NCI-H1694 treated with DMSO at 0.1 percent for 48 hours (cell line): Measurements from ENCODE around the gene GLP2R.
"Not testable (repeated sequence)": the region's sequence is repeated elsewhere in the genome, so short reads cannot be mapped to it uniquely, and the experiment has no call there.

Experiments
- DNase-seq: peaks from one replicate; lab custom pipeline; 2025; lab: John Stamatoyannopoulos, UW

The GLP2R gene

DNA sequence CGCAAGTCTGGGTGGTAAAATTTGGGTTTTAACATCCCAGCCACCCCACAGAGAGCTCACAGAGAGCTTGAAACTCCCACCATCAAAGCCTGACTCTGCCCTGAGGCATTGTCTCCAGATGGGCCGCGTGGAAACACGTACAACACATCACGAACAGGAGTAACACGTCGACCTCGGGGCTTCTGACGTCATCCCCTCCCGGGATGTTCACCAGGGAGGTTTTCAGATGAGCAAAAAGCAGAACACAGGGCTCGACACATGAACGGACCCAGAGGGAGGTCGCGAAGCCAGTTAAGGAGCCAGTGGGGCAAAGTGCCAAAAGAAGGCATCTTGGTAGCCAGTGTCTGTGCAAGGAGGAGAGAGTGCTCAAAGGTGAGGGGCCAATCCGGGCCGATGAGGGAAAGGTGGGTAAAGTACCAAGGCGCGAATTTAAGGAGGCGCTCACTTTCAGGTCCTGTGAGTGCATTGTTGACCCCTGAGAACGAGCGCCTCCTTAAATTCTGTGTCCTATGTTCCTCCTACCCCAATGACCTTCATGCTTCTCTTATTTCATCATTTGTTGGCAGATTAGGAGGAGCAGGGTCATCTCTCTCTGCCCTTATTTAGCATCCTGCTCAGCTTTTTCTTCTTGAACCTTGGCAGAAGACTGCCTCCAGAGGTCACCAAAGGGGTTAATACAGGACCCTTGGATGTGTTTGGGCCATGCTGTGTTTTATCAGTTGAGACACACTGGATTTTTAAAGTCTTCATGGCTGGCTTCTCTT is 73.7 kb downstream of the GLP2R start:
- DNase-seq: no peak

DNA sequence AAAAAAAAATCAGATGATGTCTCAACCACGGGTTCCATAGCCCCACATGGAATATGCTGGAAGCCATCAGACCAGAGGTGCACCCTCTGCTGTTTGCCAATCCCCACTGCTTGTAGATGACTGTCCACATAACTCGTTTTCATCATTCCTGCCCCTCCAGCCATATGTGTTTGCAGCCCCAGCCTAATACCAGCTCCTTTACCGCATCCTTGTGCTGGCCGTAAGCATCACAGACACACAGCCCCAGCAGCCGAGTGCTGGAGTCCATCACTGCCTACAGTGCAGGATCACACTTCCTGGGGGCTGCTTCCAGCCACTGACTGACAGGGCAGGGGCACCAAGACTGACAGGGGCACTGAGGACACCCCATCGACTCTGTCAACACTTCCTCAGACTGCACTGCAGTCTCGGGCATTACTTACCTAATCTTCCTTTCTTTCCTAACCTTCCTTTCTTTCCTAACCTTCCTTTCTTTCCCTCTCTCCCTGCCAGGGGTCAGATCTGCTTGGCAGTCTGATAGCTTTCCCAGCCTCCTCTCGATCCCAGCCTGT is 74.4 kb downstream of the GLP2R start:
- no peak for DNase-seq

DNA sequence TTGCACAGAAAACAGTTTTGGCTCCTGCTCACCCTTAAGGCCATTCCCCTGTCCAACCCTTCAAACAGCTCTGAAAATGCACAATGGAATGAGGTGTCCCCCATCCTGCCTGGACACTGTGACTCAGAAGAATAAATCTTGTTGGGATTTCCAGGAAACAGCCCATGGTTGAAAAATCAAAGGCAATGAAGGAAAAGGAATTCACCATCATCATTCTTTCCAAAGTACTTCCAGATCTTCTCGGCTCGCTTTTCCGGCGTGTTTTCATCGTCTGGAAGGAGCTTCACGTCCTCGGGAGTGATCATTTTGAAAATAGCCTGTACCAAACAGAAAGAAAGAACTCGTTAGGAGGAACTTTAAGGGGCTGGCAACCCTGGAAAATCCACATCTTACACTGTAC is 75.1 kb downstream of the GLP2R start:
- no peak for DNase-seq

DNA sequence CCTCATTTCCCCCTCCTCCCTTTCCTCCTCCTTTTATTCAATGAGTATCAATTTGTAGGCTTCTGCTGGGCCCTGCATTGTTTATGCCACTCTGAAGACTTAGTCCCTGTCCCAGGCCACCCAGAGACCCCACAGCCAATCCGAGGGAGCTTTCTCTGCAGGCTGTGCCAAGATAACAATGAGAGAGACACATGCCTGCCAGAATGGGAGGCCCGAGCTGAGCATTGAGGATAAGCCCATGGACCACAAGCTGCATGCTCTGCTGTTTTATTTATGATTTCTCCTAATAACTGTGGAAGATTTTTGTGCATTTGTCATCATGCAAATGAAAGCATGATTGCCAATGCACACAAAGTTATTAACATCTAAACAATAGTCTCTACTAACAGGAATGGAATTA is 76.4 kb downstream of the GLP2R start:
- no peak for DNase-seq

DNA sequence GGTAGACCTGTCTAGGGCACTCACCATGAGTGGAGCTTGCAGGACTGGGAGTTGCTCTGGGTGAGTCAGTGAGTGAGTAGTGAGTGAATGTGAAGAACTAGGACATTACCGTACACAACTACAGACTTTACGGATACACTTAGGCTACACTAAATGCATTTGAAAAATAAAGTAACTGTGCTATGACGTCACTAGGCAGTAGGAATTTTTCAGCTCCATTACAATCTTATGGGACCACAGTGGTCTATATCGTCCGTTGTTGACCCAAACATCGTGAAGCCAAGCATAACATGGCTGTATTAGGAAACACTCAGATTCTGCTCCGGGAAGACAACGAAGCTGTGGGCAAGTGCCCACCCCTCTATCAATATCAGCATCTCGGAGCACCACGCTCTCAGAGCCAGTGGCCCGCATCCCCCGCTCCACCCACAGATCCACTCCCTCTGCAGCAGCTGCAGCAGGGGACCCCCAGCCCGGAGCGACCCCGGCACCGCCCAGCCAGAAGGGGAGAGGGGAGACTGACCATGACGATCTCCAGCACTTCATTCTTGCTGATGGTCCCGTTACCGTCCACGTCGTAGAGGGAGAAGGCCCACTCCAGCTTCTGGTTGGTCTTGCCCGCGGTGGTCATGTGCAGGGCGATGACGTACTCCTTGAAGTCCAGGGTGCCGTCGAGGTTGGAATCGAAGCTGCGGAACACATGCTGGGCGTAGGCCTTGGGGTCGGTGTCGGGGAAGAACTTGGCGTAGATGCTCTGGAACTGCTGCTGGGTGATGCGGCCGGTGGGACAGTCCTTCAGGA is 78.8 kb downstream of the GLP2R start:
- no peak for DNase-seq

DNA sequence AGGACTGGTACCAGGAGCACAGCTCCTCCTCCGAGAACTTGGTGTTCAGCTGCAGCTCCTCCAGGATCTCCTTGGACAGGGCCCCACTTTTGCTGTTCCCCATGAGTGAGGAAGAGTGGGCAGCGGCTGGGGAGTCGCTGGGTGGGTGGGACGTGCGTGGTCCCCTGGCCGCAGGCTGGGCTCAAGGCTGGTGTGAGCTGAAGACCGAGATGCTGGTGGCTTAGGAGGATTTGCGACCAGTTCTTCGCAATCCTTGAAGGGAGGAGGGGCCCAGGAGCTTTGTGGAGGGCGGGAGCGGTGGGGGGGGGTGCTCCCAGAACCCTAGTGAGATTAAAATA is 79.3 kb downstream of the GLP2R start, which contains the start of gene RCVRN:
TSS of gene RCVRN (minus strand) at position 194 of the 338 bp plus-strand sequence. CDS start at position 103, 91 bp downstream.
- no peak for DNase-seq

DNA sequence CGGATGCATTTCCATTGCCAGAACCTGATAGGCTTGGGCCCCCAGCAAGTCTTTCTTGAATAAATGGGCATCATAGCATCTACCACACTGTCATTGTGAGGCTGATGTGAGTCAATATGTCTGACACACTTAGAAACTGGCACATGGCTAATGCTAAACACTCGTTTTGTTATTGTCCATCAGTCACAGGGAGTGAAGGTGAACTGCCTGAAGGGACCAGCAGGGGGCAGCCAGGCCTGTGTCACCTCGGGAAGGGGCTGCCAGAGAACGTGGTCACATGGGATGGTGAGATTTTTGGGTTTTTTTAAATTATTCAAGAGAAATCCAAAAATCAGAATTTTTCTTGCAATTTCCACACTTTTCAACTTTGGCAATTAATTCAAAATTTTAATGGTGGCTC is 80.2 kb downstream of the GLP2R start:
- no peak for DNase-seq

DNA sequence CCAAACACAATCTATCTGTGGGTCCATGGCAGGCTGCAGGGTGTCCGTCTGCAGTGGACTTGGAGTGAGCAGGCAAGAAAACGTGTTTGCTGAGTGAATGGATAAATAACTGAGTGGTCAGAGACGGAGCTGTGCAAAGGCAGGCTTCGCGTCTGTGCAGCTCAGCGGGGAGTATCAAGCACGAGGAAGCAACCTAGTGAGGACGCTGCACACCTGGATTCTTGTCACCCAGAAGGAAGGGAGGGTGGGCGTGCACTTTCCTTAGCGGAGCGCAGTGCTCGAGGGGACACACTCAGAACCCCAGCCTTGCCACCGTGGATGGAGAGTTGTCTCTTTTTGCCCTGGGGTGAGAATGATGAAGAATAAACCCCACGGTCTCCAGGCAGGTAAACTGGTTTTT is 80.9 kb downstream of the GLP2R start:
- DNase-seq: no peak

DNA sequence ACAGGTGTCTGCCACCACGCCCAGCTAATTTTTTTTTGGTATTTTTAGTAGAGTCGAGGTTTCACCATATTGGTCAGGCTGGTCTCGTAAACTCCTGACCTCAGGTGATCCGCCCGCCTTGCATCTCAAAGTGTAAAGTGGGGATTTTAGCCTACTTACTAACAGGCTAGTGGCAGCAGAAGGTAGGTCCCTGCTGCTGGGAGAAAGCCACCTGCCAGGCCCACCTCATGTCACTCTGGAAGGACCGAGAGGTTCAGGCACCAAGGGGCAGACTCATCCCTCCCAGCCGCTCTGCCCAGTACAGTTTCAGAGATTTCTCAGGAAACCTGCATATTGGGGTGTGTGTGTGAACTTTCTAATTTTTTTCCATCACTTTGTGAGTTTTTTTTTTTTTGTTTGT is 81.4 kb downstream of the GLP2R start:
- DNase-seq: no peak

DNA sequence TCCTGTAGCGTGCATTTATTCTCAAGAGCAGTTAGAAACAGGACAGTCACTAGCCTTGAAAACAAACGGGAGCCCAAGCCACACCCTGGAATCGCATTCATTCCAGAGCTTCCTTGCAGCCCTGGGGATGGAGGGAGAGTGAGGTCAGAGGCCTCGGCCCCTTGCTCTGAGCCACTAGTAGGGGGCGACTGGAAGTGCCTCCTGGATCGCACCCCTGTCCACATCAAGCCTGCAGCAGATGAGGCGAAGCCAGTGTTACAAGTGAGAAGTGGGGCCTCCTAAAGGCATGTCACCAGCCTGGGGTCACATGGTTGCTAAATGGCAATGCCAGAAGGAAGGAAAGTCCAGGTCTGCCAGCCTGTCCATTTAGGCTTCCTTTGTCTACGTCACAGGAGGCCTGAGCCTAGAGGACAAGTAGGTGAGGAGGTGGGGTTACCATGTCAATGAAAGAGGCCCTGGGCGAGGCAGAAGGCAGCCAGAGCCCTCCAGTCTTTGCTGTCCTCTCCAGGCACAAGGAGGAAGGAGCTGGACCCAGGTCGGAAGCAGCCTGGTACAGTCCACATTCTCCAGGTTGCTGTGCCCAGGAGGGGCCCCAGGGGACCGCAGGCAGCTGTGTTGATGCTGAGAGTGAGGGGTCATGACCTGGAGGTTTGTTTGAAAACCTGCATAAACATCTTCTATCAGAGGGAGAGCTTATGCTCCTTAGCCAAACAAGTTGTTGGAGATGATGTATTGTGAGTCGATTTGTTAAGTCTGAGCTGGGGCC is 82.3 kb downstream of the GLP2R start:
- no peak for DNase-seq

DNA sequence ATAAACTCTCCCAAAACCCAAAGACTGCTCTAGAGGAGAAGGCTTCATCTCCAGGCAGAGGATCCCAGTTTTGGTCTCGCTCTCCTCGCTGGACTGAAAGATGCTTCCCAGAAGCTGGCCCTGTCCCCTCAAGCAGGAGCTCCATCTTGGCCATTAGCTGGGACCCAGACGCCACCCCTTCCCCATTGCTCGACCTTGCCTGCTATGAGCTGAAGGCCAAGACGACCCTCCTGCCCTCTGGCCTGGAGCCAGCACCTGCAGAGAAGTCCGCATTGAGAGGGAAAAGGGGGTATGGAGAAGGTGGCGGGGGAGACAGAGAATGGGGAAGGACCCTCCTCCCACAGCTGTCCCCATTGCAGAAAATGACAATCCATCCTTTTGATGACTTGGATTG is 82.9 kb downstream of the GLP2R start:
- no peak for DNase-seq

DNA sequence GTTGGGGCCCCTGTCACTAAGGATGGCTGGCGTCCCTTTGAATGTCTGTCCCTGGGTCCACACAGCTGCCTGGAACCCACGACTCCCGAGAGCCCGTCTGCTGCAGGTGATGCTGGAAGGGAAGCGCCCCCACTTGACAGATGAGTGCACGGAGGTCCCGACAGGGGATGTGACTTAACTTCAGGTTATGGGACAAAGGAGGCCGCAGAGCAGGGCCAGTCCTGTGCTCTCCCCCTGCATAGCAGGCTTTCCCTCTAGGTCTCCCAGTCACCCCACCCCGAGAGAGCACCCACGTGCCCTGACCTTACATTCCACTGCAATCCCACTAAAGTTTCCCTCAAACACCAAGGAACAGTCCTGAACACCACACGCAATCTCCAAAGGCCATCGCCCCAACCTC is 85.4 kb downstream of the GLP2R start:
- DNase-seq: no peak

DNA sequence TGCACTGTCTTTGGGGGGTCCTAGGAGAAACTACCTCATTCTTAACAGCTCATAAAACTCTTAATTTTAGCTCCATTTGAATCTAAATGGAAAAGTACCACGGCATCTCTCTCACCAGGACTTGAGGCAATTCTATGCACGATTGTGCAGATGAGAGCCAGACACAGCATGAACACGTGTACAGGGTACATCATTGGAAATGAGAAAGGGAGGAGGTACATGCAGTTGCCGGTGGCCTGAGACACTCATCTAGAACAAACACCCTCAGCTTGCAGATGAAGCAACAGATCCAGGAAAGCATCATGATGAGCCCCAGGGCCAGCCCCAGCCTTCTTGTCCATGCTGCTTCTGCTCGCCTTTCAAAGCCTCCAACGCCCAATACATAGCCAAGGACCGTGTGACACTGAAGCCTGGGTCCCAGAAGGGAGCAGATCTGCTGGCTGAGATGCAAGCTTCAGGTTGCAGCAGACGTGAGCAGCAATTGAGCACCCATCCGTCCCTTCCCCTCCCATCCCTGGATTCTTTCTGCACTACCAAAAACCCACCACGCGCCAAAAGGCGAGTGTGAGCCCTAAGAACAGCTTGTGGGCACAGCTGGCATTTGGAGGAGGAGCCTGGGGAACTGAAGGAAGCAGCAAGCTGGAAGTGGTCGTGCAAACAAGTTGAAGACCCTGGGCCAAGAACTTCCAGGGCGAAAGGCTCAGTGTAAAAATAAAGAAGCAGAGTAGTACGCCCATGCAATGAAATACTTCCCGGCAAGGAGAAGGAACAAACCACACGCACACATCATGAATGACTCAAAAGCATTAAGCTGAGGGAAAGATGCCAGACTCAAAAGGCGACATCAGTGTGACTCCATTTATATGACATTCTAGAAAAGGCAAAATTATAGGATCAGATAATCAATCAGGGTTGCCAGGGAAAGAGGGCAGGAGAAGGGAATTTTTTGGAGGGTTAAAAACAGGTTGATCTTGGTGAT is 86.7 kb downstream of the GLP2R start:
- no peak for DNase-seq

DNA sequence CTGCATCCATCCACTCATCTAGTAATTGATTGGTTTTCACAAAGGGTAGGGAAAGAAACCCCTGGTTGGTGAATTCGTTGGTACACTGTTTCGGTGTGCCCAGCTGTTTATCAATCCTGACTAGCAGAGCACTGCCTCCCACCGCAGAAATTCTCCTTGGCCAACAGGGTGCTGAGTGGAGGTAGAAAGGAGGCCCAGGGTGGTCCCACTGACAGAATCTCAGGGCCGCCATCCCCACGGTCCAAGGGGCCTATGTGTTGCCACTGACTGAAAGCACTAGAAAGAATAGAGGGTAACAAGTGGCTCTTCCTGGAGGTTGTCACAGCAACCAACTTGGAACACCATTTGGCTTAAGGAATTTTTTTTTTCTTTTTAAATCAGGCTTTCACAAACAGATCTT is 87.8 kb downstream of the GLP2R start:
- DNase-seq: no peak

DNA sequence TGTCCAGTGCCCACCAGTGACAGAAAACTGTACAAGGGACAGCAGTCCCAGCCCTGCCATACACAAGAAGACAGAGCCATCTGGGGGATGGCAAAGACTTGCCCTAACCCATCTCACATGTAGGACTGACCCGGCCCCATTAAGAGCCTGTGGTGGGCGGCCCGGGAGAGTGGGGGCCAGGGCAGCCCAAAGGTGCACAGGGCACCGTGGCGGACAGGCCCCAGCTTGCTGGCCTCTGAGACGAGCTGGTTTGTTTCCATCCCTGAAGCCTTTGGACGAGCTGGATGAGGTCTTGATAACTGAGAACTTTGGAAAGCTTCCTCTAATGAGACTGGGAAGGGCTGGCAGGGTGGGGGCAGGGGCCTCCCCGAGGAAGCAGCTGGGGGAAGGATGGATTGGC is 90.4 kb downstream of the GLP2R start:
- DNase-seq: no peak

DNA sequence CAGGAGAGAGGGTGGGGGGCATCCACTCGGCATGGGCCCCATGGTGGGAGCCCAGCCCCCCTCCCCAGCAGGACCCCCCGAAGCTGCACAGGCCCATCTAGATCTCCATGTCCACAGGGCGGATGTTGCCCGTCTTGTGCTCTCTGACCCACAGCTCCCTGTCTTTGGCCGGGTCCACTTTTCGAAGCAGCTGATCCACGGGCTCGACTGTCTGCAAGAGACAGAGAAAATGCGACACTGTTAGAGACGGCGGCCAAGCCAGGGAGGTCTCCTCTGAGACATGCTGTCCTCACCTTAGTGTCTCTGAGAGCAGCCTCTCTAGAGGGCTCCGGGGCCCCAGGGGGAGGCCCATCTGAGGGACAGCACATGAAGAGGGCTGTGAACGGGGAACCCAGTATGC is 91.4 kb downstream of the GLP2R start:
- no peak for DNase-seq

DNA sequence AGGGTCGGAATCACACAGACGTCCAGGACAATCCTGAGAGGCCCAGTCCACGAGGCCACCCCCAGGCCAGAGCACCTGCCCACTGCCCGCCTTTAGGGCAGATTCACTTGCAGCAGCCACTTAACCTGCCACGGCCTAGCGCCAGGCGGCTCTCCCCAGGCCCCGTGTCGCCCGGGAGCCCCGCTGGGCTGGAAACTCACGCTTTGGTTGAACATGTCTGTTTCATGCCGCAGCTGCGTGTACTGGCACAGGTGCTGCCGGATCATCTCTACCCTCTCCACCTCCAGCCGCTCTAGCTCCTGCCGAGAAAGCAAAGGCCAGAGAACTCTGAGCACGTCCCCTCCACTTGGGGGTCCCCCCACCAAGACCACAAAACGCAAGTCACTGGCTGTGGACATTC is 92.1 kb downstream of the GLP2R start:
- no peak for DNase-seq

DNA sequence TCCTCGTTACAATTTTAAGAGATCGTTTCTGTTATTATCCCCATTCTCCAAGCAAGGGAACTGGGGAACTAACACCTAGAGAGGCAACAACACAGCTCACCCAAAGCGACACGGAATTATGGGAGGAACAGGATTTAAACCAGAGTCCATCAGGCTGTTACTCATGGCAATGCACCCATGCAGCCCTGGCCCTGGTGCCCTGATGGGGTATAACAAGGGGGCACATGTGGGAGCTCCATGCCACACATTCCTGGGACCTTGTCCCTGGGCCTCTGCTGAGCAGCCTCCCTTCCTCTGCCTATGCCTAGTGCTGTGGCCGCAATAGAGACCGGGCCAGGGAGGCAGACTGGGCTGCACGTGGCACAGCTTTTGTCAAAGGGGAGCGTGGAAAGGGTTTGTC is 92.6 kb downstream of the GLP2R start:
- no peak for DNase-seq

DNA sequence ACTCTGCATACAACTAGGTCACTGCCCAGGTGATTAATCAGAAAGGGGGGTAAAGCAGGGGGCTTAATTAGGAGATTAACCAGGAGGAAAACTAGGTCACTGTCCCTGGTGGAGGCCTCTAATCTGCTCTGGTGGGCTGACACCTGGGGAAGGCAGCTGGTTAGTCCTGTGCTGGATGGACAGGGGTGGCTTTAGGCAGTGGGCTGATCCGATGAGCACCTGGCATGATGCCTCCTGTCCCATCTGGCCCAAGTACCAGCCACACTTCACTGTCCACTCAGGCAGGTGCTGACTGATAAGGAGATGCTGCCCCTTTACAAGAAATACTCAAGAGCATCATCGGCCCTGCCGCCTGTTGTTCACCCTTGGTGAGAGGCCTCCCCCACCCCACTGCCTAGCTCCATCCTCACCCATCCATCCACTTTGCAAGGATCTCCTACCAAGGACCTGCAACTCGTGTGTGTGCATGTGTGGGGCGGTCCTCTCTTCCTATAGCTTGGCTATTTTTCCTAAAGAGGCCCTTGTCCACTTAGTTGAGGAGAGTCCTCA is 93.2 kb downstream of the GLP2R start:
- no peak for DNase-seq

DNA sequence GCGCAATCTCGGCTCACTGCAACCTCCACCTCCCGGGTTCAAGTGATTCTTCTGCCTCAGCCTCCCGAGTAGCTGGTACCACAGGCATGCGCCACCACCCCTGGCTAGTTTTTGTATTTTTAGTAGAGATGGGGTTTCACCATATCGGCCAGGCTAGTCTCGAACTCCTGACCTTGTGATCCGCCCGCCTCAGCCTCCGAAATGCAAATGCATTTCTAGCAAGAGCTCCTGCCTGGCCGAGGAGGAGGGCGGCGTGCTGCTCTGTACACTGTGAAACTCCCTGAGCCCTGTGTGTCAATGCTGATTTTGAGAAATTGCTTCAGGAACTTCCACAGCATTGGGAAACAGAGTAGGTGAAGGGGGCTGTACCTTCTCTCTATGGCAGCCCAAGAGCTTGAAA is 95.5 kb downstream of the GLP2R start:
- DNase-seq: not testable (repeated sequence)
